GM21360 (cell line): Measurements from ENCODE around the gene TBX18.

Source experiments
- ATAC-seq: cut with Tn5 transposase; IDR thresholded peaks from one replicate; pipeline ENCODE4 v1.9.1; 2021; ENCODE audit warnings: mild to moderate bottlenecking, moderate library complexity; ENCODE audit not compliant: unreplicated experiment

The TBX18 gene

DNA sequence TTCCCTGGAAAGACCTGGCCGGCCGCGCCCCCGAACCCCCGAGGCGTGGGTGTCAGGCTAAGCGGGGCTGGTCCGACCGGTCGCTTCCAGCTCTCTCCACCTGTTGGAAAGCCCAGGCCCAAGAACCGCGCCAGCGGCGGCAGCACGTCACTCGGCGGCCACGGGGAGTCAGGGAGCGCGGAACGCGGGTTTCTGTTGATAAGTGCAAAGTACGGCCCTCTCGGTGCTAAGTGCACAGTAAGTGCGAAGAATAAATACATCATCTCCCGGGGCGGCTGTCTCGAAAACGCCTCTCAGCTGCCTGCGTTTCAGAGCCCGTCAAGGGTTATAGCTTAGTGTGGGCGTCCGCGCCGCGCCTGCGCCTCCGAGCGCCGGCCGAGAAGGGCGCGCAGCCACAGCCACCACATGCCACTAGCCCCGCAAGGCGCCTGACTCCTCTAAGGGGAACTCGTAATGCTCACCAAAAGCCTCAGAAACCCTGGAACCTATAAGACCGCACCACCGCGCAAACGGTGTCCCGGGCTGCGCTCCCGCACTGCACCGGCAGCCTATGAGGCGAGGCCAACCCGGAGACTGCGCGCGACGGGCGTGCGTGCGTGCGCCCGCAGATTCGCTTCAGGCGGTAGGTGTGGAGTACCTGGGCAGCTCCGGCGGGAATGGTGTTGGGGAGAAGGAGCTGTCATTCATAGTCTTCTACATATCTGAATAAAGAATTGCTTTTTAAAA lies 9.2 kb upstream of the TBX18 start:
- ATAC-seq, result no peak

DNA sequence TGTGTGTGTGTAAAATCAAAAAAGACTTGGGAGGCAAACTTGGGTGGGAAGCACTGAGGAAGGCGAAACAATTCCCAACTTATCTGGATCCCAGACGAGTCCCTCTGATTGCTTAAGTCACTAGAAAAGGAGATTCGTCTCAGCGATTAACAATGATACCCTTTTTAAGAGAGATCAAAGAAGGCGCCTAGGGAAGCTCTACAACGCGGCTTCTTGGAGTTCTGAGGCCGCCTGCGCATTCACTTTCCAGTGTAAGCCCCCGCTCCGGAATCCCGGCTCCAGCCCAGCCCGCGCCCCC lies 8.7 kb upstream of the TBX18 start:
- ATAC-seq, result no peak

DNA sequence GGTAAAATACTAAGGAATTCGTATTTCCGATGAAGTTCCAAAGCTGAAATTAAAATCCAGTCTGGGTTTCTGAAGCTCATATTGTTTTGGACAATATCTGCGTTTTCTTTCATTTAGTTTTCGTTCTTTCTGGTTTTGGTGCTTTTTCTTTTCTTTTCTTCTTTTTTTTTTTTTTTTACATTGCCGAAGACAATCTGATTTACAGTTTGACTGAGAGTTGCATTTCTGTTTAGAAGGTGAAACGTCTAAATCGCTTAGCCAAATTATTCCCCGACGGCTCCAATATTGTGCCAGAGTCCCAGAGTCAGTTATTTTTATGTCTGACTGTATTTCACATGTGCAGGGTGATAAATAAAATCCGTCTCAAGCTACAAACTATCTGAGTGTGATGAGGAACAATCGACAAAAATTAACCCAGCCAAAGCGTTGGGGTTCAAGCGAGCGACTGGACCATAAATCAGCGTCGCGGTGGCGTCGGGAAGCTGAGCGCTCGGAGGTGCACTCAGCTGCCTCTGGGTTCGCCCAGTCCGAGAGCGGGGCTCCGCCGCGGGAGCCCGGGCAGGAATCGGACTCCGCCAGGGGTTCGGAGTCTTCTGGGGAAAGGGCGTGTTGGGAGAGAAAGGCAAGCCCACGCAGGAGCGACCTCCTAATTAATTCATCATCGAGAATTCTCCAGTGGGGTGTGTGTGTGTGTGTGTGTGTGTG lies 8.2 kb upstream of the TBX18 start:
- no peak for ATAC-seq

DNA sequence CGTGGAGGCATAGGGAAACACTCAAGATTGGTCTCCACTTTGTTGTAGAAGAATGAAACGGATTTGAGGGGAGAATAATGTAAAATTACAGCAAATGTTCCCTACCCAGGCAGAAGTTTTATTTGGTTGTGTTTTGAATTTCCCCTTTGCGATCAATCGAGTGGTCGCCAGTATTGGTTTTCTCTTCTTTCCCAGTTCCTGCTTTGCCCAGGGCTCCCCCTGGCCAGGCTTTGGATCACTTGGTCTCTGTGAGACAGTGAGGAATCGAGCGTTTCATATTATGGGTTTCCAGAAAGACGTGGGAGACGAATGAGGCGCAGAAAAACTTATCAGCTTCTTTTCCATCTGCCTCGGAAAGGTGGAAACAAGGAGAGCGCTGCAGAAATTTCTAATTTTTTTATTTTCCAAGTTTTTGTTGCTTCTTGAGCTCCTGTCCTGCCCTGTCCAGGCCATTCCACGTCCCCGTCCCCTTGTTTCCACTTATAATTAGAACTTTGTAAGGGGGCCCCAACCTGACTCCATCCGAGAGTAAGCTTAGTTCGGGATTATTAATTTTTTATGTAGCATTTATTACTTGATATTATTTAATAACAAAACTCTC lies 7.5 kb upstream of the TBX18 start:
- no peak for ATAC-seq

DNA sequence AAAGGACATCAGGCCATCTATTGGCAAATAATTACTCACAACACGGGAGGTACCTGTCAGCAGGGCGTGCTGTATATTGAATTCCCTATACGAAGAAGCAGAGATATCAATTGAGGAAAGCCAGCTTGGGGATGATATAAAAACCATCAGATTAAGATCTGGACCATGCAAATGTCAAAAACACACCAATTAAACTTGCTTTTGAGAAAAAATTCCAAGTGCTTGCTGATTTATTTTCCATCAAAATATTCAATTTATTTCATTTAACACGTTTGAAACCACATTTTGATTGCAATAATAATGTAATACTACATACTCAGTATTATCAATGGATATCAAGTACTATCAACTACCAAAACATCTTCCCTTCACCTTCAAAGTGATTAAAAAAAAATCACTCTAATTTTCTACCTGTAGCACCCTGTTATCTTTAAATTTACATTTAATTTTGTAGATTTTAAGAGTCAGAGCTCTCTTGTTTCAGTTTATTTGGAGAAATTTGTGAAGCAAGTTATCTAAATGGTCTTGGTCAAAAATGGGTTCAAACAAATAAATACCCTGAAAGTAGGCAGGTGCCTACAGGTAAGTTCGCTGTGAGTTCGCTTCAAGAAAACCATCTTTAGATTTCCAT lies 6.8 kb upstream of the TBX18 start:
- ATAC-seq, result no peak

DNA sequence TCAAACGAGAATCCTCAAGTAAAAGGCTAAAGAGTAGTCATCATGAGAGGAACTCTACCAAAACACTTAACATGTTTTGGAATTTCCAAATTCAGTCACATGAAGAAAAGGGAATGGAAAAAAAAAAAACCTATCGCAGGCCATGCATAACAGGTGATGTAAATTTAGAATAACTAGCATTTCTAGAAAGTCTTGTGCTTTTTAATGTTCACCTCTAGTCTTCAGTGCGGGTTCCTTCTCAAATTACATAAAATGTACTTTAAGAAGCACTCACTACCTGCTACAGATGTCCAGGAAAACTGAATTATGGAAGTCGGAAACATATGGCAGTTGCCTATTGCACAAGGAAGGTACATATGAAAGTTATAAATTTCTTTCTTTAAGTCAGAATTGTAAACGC lies 6.1 kb upstream of the TBX18 start:
- ATAC-seq, result no peak

DNA sequence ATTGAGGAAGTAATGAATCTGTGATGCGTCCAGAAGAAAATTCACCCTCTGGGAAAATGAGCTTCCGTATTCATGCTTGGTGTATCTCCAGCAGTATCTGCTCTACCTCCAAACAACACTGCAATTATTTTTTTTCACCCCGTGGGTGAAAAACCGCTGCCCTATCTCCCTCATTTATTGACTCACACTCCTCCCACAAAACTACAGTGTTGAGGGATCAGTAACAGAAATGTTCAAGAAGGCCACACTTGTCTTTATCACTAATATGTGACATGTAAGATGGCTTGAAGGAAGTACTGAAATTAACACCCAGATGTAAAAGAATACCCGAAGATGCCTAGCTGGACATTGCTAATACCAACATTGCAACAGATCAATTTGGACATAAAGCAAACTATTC lies 4.9 kb upstream of the TBX18 start:
- no peak for ATAC-seq

DNA sequence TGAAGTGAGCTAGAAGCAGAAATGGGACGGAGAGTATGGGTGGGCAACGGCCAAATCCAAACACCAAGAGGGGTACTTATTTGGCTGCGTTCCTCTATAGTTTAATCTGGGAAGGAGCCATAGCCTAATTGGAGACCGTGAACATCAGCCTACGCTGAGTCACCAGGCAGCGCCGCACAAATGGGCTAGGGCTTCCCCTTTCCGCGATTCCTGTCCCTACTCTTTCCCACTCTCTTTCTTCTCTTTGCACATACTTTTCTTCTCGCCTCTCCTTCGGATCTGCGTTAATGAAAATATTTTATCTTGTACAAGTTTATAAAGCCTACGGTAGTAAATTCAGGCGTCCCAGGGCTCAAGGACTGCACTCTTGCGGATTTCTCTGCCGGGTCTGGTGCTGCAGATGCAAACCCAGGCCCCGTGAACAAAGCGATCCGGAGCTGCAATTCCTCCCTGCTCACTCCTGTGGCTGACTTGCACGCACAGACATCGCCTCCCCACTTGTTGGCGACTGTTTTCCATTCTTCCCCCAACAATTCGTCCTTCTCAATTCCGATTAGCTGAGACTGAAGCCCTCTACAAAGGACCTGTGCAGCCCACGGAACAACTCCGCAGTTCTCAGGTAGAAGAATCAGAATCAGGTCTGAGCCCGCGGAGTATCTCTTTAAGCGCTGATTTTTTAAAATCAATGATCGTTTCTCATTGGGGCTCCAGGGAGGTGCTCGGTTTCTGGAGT lies 4.2 kb upstream of the TBX18 start:
- no peak for ATAC-seq

DNA sequence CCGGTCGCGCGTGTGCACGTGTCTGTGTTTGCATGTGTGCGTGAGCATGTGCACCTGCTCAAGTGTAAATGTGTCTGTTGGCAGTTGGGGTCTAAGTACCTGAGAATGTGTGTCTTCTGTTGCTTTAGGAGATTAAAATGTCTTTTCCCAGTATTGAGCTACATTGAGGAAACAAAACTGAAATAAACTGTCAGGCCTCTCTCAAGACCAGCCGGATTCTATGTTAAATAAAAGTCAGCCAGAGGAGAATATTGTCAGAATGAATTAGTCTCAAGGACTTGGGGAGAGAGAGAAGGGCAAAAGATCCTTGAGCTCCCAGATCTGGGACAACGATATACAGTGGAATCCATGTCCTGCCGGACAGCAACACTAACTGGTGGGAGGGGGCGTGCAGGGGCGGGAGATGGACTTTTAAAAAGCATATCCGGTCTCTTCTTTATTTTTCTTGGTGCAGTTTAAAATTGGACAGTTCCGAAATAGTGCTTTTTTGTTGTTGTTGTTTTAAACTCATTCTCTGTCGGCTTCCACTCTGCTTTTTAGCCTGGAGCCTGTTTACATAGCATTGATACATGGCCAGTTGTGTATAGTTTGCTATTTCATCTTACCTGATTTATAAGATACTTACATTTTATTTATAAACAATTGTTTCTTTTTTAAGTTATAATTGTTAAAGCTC lies 3.3 kb upstream of the TBX18 start:
- ATAC-seq, result no peak

DNA sequence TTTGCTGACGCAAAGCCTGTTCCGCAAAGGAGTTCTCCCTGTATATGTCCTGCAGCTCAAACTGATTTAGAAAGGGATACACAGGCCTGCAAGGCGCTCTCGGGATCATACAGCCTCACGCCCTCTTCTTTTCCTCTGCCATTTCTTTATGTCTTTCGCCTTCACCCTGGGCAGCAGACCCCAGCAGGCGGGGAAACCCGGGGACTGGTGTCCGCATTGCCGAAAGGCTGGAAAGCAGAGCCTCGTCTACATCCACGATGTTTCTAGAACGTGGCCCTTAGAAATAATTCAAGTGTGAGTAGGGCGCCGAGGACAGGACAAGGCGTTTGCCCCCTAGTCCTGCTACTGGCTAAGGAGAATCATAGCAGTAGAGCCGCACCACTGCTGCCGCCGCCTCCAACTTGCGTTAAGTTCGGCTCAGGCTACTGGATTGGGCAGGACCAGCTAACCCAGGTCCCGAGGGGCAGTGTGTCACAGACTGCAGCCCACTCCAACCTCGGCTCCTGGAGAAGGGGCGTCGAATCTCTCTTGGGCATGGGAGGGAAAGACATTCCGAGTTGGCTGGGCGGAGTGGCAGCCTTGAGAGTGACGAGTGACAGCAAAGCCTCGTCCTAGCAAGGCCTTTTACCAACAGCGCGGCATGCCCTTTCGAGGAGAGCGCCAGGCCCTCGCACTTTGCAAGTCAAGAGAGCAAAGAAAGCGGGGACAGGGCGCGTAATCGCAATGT lies 2.6 kb upstream of the TBX18 start:
- no peak for ATAC-seq

DNA sequence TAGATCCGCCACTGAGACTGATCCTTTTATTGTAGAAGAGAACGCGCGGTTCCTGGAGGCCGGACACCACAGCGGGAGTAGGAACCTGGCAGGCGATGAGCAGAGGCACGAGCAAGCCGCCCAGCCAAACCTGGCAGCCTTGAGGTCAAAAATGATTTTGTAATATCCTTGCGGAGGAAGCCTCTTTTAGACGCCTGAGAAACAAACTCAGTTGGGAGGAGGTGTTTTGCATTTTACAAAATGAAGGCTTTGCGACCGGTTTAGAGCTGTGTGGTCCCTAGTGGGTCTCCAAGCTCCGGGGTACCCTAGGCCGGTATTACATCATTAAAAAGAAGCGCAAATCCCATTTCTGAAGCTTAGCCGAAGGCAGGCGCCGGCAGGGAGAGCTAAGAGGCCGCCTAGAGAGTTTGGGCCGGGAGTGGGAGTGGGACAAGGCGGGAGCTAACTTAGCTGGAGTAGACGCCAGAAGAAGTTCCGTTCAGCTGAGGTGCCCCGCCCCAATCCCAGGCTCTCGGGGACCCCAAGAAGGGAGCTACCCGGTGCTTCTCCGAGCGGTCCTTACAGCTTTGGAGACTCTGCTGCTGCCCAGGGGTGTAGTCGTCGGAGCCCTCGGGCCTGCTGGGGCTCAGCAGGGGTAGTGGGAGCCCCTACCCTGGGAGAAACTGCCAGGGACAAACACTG lies 1.9 kb upstream of the TBX18 start:
- no peak for ATAC-seq

DNA sequence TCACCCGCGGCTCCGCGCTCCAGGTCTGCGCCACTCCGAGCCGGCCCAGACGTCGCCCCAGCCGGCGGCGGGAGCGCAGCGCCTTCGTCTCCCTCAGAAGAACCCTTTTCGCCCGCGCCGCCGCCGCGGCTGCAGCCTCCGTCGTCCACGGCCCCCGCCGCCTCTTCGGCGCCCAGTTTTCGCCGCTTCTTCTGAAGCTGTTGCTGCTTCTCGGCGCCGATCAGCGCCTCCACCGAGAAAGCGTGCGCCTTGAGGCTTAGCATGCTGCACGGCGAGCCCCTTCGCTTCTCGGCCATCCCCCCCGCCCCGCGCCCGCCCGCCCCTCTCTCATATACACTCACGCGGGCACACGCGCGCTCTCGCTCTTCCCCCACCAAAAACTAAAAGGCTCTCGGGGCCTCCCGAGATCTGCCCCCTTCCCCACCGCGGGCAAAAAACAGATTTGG lies 489 bp downstream of the TBX18 start:
- ATAC-seq, result no peak

DNA sequence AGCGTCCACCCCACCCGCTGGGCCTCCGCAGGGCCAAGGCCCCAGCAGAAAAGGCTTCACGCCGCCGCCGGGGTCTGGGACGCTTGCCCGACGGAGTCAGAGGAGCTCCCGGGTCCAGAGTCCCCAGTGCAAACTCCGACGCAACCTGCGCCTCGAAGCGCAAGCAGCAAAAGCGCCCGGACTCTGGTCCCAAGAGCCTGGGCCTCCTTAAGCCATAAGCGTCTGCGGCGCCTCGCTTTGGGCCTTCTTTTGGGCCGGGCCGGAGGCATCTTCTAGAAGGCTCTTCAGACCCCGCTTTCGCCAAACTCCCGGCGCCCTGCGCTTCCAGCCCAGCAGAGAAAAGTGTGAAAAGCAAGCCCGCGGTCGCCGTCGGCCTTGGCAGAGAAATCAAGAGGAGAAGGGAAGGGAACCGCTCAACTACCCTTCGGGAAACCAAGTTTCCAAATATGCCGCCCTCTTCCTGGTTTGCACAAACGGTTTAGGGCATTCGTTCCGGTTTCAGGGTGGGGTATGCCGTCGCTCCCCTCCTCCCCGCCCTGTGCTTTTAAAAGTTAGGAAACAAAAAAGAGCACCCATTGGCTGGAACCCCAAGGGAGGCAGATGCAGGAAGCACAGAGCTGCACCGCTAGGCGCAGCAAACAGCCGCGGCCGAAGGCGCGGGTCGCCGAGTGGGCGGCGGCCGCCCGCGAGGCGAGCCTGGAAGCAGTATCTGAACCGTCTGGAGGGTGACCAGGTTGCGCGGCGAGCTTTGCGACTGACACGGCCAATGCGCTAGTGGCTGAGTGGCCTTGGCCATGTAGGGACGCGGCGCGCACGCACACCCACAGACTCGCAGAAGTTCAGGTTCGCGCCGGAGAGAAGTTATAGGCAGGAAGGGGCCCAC lies 1.2 kb downstream of the TBX18 start:
- ATAC-seq, result no peak

DNA sequence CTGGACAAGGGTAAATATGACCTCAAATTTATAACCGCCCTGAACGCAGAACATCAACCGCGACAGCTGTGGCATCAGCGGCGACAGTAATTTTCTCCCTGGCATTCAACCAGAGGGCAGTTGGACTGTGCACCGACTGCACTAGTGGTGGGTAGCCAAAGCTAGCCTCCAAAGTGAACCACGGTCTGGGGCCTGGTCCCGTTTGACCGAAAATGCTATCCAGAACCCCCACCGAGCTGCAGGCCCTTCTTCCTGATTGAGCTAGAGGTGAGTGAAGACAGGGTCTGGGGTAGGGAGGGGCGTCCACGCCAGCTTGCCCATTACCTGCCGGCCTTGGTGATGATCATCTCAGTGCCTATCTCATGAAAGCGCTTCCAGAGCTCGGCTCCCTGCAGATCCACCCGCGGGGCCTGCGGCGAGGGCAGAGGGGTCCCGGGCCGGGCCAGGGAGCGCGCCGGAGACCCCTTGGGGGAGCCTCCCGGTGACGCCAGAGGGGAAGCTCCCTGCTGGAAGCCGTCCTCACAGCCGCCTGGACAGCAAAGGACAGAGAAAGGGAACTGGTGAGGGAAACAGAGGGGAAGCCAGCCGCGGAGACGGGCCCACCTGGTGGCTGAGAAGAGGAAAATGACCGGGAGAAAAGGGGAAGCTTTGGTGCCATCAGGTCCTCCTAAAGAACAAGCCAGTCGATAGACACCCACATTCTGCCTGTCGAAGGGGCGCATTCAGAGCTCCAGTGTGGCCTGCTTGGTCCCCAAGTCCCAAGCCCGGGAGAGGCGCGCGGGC lies 2.0 kb downstream of the TBX18 start:
- no peak for ATAC-seq

DNA sequence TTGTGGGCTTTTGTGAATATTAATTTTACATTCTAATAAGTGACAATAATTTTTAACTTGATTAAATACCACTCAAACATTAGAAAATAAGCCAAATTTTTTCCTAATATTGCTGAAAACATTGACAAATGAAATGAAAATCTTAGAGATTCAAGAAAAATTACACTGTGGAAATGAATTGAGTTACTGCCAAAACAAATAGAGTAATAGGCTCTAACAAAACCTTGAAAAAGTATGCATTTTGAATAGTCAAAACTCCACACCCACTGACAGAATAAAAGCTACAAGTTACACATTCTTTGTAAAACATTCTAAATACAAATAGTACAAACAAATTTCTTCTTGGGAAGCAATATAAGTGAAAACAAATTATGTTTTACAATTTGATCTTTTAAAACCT lies 5.9 kb downstream of the TBX18 start:
- ATAC-seq, result no peak

DNA sequence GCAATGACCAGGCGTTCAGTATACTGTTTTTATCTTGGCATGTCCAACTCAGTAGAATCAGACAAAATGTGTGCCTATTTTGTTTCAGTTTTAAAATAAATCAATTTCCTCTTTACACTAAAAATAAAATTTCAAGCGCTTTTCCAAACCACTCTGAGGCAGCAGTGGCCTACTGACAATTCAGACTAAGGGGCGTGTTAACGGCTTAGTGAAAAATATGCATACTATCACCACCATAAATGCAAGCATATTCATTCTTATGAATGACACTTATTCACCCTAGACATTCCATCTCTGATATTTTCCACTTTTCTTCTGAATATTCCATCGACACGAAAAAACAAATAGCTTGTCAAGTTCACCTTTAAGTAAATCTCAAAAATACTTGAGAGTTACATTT lies 7.5 kb downstream of the TBX18 start:
- ATAC-seq, result no peak

DNA sequence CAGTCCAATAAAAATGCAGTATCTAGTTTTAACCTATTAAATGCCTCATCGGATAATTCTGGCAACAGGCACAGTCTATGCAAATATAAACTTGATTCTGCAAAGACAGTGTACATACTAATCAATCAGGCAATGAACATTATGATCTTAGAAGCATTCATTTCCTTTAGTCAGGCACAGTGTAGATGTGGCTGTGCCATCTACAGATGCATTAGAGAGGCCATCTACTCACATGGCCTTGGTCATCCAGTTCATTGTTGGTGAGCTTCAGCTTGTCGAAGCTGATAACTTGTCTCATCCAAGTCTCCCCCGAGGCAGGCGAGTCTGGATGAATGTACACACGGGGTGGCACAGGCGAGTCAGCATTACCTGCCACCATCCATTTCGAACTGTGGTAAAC lies 7.9 kb downstream of the TBX18 start:
- ATAC-seq, result no peak

DNA sequence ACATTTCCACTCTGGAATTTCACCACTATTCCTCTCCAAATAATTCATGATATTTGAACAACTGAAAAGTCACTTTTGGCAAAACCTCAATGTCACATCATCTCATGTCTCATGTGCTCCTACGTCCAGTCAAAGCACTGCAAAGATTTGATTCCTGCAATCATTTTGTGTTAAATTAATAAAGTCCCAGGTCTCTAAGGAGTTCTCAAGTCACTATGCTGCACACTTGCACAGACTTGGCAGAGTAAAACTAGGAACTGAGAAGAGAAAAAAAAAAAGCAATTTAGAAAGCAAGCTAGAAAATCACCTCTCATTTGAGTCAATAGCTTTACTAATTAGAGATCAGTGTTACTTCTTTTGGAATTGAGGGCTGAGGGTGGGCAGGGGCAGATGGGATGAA lies 11.2 kb downstream of the TBX18 start:
- ATAC-seq, result no peak
